GM12875 (cell line): ENCODE measurements around the gene SULT1A1.

Source experiments
- H3K4me3 ChIP-seq: one replicate; pipeline ENCODE4 v1.5.1; 2011; ENCODE audit warnings: low read depth, low read length, control low read depth
- TF ChIP-seq, protein P1 (sequence below): IDR thresholded peaks from 2 replicates; pipeline ENCODE4 v1.5.1; 2011; ENCODE audit warnings: low read depth, mild to moderate bottlenecking, control low read depth, inconsistent platforms, low read length, moderate library complexity, borderline replicate concordance; ENCODE audit not compliant: insufficient read depth

Gene SULT1A1

DNA sequence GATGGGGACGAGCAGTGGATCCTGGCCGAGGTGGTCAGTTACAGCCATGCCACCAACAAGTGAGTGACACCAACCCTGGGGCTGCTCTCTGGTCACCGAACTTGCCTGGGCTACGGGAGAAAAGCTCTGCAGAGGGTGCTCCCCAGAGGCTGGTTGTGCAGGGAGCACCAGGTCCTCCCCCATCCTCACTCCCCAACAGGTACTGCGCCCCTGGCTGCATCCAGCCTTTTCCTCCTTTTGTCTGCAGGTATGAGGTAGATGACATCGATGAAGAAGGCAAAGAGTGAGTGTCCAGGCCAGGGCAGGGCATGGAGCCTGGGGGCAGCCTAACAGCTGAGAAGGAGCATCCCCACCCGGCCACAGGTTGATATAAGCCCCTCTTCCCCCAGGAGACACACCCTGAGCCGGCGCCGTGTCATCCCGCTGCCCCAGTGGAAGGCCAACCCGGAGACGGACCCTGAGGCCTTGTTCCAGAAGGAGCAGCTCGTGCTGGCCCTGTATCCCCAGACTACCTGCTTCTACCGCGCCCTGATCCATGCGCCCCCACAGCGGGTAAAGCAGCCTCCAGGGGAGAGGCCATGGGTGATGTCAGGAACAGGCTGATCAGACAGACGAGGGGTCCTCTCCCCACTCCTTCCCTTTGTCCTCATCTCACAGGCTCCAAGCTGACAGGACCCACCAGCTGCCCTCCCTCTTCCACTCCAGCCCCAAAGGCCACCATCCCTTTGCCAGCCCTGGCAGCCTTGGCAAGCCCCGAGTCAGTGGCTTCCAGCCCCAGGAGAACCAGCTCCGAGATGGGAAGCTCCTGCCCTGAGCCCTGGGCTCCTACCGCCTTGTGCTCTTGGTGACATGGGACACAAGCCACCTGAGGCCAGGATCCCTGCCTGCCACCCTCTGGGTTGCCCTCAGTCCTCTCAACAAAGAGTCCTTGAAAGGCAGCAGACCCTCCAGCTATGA lies 19.2 kb downstream of the SULT1A1 start:
- TF ChIP-seq, protein P1, sequence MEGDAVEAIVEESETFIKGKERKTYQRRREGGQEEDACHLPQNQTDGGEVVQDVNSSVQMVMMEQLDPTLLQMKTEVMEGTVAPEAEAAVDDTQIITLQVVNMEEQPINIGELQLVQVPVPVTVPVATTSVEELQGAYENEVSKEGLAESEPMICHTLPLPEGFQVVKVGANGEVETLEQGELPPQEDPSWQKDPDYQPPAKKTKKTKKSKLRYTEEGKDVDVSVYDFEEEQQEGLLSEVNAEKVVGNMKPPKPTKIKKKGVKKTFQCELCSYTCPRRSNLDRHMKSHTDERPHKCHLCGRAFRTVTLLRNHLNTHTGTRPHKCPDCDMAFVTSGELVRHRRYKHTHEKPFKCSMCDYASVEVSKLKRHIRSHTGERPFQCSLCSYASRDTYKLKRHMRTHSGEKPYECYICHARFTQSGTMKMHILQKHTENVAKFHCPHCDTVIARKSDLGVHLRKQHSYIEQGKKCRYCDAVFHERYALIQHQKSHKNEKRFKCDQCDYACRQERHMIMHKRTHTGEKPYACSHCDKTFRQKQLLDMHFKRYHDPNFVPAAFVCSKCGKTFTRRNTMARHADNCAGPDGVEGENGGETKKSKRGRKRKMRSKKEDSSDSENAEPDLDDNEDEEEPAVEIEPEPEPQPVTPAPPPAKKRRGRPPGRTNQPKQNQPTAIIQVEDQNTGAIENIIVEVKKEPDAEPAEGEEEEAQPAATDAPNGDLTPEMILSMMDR, result no peak

DNA sequence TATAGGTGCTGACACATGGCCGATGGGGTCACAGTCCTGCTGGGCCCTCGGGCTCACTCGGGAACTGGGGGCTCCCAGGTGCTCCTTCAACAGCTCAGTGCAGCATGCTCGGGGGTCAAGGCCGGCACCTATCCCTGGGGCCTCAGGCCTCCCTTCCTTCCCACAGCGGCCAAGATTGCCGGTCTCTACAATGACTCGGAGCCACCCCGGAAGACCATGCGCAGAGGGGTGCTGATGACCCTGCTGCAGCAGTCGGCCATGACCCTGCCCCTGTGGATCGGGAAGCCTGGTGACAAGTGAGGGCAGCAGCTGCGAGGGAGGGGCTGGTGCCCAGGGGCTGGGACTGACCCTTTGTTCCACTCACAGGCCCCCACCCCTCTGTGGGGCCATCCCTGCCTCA lies 19.9 kb downstream of the SULT1A1 start:
- TF ChIP-seq, protein P1, result no peak
- H3K4me3 ChIP-seq, result no peak overlapping the region

More for the DNA sequence above, 19.2 kb downstream of the SULT1A1 start:
- no peak overlapping the region for H3K4me3 ChIP-seq

DNA sequence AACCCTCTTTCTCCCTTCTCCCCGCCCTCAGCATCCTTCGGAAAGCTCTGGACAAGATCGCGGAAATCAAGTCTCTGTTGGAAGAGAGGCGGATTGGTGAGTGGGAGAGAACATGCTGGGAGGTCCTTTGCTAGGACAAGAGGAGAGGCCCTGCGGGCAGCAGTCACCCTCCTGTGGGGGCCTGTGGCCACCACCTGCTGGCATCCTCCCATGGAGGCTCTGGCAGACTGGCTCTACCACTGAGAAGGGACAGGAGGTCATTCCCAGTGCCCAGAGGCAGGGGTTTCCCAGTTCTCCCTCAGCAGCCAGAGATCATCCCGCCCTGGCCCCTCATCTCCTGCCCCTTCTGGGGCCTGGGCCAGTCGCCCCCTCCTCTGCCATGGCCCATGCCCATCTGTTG lies 20.8 kb downstream of the SULT1A1 start:
- H3K4me3 ChIP-seq, result no peak overlapping the region
- TF ChIP-seq, protein P1, result no peak

DNA sequence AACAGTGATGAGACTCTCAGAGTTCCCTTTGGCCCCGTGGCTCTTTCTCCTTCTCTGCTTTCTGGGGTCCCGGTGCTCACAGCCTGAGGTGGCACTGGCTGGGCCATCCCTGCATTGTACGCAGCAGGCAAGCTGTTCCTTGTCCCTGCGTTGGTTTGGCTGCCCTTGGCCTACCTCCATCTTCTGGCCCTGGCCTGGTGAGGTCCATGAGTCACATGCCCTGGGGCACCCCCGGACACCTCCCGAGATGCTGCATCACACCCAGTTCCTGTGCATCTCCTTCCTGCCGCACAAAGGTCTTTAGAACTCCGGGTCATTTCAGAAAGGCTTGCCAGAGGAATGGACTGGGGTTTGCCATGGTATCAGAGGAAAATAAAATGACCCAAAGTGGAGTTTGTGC lies 22.5 kb downstream of the SULT1A1 start:
- TF ChIP-seq, protein P1, result no peak

DNA sequence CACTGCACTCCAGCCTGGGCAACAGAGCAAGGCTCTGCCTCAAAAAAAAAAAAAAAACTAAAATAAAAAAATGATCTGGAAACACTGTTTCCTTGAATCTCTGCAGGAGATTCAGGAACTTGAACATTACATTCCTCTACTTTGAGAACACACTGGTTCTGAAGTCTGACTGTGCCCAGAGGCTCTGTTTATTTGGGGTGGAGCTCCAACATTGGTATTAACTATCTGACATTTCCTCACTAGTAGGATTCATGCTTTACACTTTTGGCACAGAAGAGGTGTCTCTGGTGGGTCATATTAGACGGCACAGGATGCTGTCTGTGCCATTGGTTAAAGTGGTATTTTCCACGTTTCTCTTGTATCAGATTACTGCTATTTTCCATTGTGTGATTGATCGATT lies 23.4 kb downstream of the SULT1A1 start:
- no peak overlapping the region for H3K4me3 ChIP-seq
- TF ChIP-seq, protein P1, result no peak

More for the DNA sequence above, 22.5 kb downstream of the SULT1A1 start:
- H3K4me3 ChIP-seq, result no peak overlapping the region

DNA sequence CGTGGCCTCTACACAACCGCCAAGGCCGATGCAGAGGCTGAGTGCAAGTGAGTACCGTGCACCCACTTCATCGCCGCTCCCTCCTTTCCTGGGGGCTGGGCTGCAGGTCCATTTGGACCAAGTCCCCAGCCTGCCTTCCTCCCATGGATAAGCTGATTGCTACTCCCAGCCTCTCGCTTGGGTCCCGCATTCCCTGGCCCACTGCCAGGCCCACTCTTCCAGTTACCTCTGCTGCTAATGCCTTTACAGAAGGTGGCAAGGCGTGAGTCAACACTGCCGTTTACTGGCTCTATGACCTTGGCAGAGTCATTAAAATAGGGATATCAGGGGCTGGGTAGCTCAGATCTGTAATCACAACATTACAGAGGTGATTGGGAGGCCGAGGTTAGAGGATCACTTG lies 24.2 kb downstream of the SULT1A1 start:
- TF ChIP-seq, protein P1, result no peak
- no peak overlapping the region for H3K4me3 ChIP-seq
